GM23338 (cell line): ENCODE measurements around the gene PCF11. TPM values are rescaled to one million over a fixed set of nuclear protein-coding genes. Genes with fewer than 3 reads are reported as not detected.

Source experiments
- ATAC-seq: fragments of 200-7000 bp; cut with Tn5 transposase; 3 replicates; pipeline ENCODE4 v1.9.1; 2020
- DNase-seq: peaks from one replicate; pipeline ENCODE4 v3.0.0-alpha.2; 2015; ENCODE audit warnings: low spot score
- H2AFZ ChIP-seq: fragments of 200-600 bp; sonication (generic); 2 replicates; pipeline ENCODE4 v1.8.0; 2016; ENCODE audit warnings: antibody characterized with exemption, mild to moderate bottlenecking, moderate library complexity
- H3F3A ChIP-seq: fragments of 200-600 bp; sonication (generic); replicated peaks from 2 replicates; pipeline ENCODE4 v1.8.0; 2017; ENCODE audit warnings: antibody characterized with exemption, mixed run types, low read depth
- H3K27ac ChIP-seq: fragments of 200-600 bp; sonication (generic); 2 replicates; pipeline ENCODE4 v1.6.1; 2016; ENCODE audit warnings: low read depth
- H3K27me3 ChIP-seq: fragments of 200-600 bp; sonication (generic); 2 replicates; pipeline ENCODE4 v1.8.0; 2016; ENCODE audit warnings: mild to moderate bottlenecking, mixed run types, moderate library complexity; ENCODE audit not compliant: insufficient read depth
- H3K36me3 ChIP-seq: fragments of 200-600 bp; sonication (generic); 2 replicates; pipeline ENCODE4 v1.8.0; 2016; ENCODE audit warnings: mild to moderate bottlenecking; ENCODE audit not compliant: insufficient read depth
- H3K4me1 ChIP-seq: fragments of 200-600 bp; sonication (generic); 2 replicates; pipeline ENCODE4 v1.8.0; 2016; ENCODE audit warnings: mild to moderate bottlenecking, moderate library complexity; ENCODE audit not compliant: insufficient read depth
- H3K4me2 ChIP-seq: fragments of 200-600 bp; sonication (generic); 2 replicates; pipeline ENCODE4 v1.7.1; 2017; ENCODE audit warnings: mixed run types
- H3K4me3 ChIP-seq: fragments of 200-600 bp; sonication (generic); 2 replicates; pipeline ENCODE4 v1.6.1; 2016; ENCODE audit warnings: mixed run types
- H3K79me2 ChIP-seq: fragments of 200-600 bp; sonication (generic); replicated peaks from 2 replicates; pipeline ENCODE4 v1.8.0; 2017; ENCODE audit warnings: mild to moderate bottlenecking; ENCODE audit not compliant: insufficient read depth
- H3K9me2 ChIP-seq: fragments of 200-600 bp; sonication (generic); 2 replicates; pipeline ENCODE4 v1.8.0; 2017; ENCODE audit not compliant: insufficient read depth
- H4K20me1 ChIP-seq: fragments of 200-600 bp; sonication (generic); replicated peaks from 2 replicates; pipeline ENCODE4 v1.8.0; 2017; ENCODE audit warnings: mild to moderate bottlenecking; ENCODE audit not compliant: insufficient read depth
- H3K27ac Mint-ChIP-seq: 2 replicates; pipeline ENCODE4 v1.8.0; 2020; ENCODE audit warnings: inconsistent platforms, mild to moderate bottlenecking, moderate library complexity, mixed read lengths
- H3K27me3 Mint-ChIP-seq: 3 replicates; pipeline ENCODE4 v1.8.0; 2022; ENCODE audit warnings: low read depth, mild to moderate bottlenecking, moderate library complexity, mixed read lengths, inconsistent platforms; ENCODE audit not compliant: insufficient read depth, poor library complexity
- H3K36me3 Mint-ChIP-seq: 3 replicates; pipeline ENCODE4 v1.8.0; 2021; ENCODE audit warnings: low read depth, mild to moderate bottlenecking, inconsistent platforms, moderate library complexity, mixed read lengths
- H3K4me1 Mint-ChIP-seq: 3 replicates; pipeline ENCODE4 v1.8.0; 2020; ENCODE audit warnings: mild to moderate bottlenecking, inconsistent platforms, mixed read lengths
- H3K4me3 Mint-ChIP-seq: 3 replicates; pipeline ENCODE4 v1.8.0; 2021; ENCODE audit warnings: moderate library complexity, mild to moderate bottlenecking, inconsistent platforms, mixed read lengths
- H3K9me3 Mint-ChIP-seq: 3 replicates; pipeline ENCODE4 v1.8.0; 2020; ENCODE audit warnings: moderate library complexity, mild to moderate bottlenecking, inconsistent platforms, mixed read lengths
- CREB1 ChIP-seq: fragments of 250-450 bp; sonication (Bioruptor Pico); IDR thresholded peaks from 2 replicates; pipeline ENCODE4 v1.5.0; 2020; ENCODE audit warnings: low read depth, mild to moderate bottlenecking, moderate library complexity
- CTCF ChIP-seq, 2 experiments: fragments of 200-600 bp in 1 of 2; sonication (generic) in 1 of 2; conservative IDR thresholded peaks; 2 replicates each; pipeline versions ENCODE4 v1.5.1 to v1.6.1; 2016 to 2017; ENCODE audit warnings: antibody characterized with exemption in 2 of 2, low read depth in 2 of 2, mild to moderate bottlenecking in 2 of 2, moderate library complexity in 1 of 2
- ETS1 ChIP-seq: IDR thresholded peaks from 2 replicates; pipeline ENCODE4 v1.6.1; 2016; ENCODE audit warnings: antibody characterized with exemption
- EZH2 ChIP-seq: fragments of 200-600 bp; sonication (generic); IDR thresholded peaks from one replicate; pipeline ENCODE4 v1.8.0; 2017; ENCODE audit warnings: antibody characterized with exemption, mild to moderate bottlenecking, low read depth; ENCODE audit not compliant: unreplicated experiment
- EZH2phosphoT487 ChIP-seq: fragments of 200-600 bp; sonication (generic); IDR thresholded peaks from one replicate; pipeline ENCODE4 v1.8.1; 2018; ENCODE audit warnings: antibody characterized with exemption; ENCODE audit not compliant: unreplicated experiment
- JUNB ChIP-seq: IDR thresholded peaks from one replicate; pipeline ENCODE4 v1.6.1; 2016; ENCODE audit warnings: antibody characterized with exemption; ENCODE audit not compliant: unreplicated experiment
- NANOG ChIP-seq: IDR thresholded peaks from 2 replicates; pipeline ENCODE4 v1.6.1; 2016; ENCODE audit warnings: antibody characterized with exemption, borderline replicate concordance
- POLR2AphosphoS5 ChIP-seq: IDR thresholded peaks from 2 replicates; pipeline ENCODE4 v1.6.1; 2016; ENCODE audit warnings: antibody characterized with exemption, low read depth
- REST ChIP-seq: IDR thresholded peaks from one replicate; pipeline ENCODE4 v1.6.1; 2018; ENCODE audit warnings: antibody characterized with exemption; ENCODE audit not compliant: unreplicated experiment
- STAT1 ChIP-seq: IDR thresholded peaks from one replicate; pipeline ENCODE4 v1.6.1; 2016; ENCODE audit warnings: antibody characterized with exemption; ENCODE audit not compliant: unreplicated experiment
- ZNF462 ChIP-seq: fragments of 250-450 bp; sonication (Bioruptor Pico); IDR thresholded peaks from 2 replicates; pipeline ENCODE4 v1.5.0; 2020; ENCODE audit warnings: mild to moderate bottlenecking, moderate library complexity
- polyA plus RNA-seq: library from polyadenylated mRNA; unstranded; fragments of >200 nt; fragmentation: Nextera tagmentation; extraction: Ambion mirVana; gene quantifications from 2 replicates; pipeline ENCODE4 v1.2.1, GENCODE V29; 2016
- total RNA-seq: library from RNA; depleted of rRNA; stranded (reverse); fragments of >200 nt; shearing (Covaris generic); gene quantifications from 2 replicates; pipeline ENCODE4 v1.2.3, GENCODE V29; 2014

Gene PCF11
- total and polyA plus RNA-seq, 2 experiments from 2014 or later = 23.0 to 44.2 TPM

- Histone ChIP-seq H3K4me3 (no peak overlapping the region), H3K27me3 (no peaks in the 10 kb centered on the region), H4K20me1 (no peaks in the 10 kb centered on the region), H3K79me2 (no peaks in the 10 kb centered on the region), H3K36me3 (no peaks in the 10 kb centered on the region), H3K9me2 (no peaks in the 10 kb centered on the region), H2AFZ (peak overlapping the region; percentile 81), H3K4me2 (no peak overlapping the region), H3K27ac (no peak overlapping the region), H3K4me1 (no peaks in the 10 kb centered on the region), H3F3A (no peaks in the 10 kb centered on the region)
- Mint-ChIP-seq H3K4me3 (no peak overlapping the region), H3K27ac (no peak overlapping the region; the same call in 1 of the 2 replicates), H3K9me3 (no peaks in the 10 kb centered on the region; the same call in 2 of the 3 replicates), H3K27me3 (no peaks in the 10 kb centered on the region), H3K4me1 (no peaks in the 10 kb centered on the region; the same call in 2 of the 3 replicates), H3K36me3 (no peaks in the 10 kb centered on the region)
- ATAC-seq (no peak), DNase-seq (no peak)
- TF ChIP-seq NANOG (no peak), STAT1 (no peak), REST (no peak), CTCF (conservative IDR thresholded peaks at IDR 0.05; ENCODE audit: low read depth in 2 of 2) (no peak), EZH2phosphoT487 (no peak), ETS1 (no peak), ZNF462 (CRISPR knock-in tag) (no peak), JUNB (no peak), EZH2 (no peak), CREB1 (CRISPR knock-in tag) (no peak), POLR2AphosphoS5 (no peak)
These were observed 36.6 kb upstream of the PCF11 start for GRCh38 chr11:83120327-83120726.
